ENCODE data around the gene SMAD7.

SMAD7 gene

DNA sequence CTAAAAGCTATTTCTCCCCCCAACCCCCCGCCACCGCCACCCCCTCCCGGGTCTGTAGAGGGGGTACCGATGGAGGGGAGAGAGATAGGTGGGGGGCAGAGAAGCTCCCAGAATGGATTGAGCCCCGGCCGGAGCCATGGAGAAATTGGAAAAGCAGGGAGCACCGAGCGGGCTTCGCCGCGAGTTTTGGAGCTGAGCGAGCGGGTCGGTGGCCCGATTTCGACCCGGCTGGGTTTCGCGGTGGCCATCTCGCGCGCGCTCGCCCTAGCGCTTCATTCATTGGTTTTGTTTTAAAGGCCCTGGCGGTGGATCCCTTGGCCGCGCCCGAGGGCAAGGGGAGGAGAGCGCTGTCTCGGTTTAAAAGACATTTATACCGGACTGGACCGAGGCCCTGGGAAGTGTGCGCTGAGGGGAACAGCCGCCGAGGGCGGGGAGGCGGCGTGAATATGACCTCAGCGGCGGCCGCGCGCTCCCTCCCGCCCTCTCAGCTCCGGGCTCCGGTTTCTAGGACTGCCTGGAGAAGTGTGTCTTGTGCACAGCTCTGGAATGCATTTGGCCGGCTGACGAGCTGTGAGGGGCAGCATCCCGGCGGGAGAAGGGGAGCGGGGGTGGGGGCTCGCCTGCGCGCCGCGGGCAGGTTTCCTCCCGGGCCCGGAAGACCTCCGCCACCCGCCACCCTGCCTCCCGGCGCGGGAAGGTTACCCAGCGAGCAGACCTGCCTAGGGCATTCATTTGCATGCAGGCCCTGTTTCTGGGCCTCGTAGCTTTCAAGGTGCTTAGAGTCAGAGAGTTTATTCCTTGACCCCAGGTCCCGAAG, 1.7 kb upstream of the SMAD7 start:
- H3K9ac ChIP-seq (ENCODE audit: low read length in 5 of 5), result peak overlapping the region; percentile 63 to 94 (median 76)
- peaks cover 12 to 72% (median 60%) of the 10 kb centered on the region in 5 donors for H3K4me1 ChIP-seq (ENCODE audit: control insufficient read depth in 5 of 5, insufficient read depth in 5 of 5, low read length in 5 of 5)
- H3K9me3 ChIP-seq (ENCODE audit: control insufficient read depth in 5 of 5, low read length in 5 of 5), result no peaks in the 10 kb centered on the region
- H3K27ac ChIP-seq (ENCODE audit: low read depth, low read length), result peak overlapping the region; percentile 99
- no peaks in the 10 kb centered on the region for H3K27me3 ChIP-seq (ENCODE audit: control insufficient read depth in 5 of 5, insufficient read depth in 4 of 5, low read length in 5 of 5)
- H3K36me3 ChIP-seq (ENCODE audit: control insufficient read depth in 5 of 5, insufficient read depth in 5 of 5, low read length in 5 of 5), result no peaks in the 10 kb centered on the region
- H3K4me3 ChIP-seq (ENCODE audit: low read depth in 1 of 5, low read length in 5 of 5), result peak overlapping the region; percentile 62 to 71 (median 67)

DNA sequence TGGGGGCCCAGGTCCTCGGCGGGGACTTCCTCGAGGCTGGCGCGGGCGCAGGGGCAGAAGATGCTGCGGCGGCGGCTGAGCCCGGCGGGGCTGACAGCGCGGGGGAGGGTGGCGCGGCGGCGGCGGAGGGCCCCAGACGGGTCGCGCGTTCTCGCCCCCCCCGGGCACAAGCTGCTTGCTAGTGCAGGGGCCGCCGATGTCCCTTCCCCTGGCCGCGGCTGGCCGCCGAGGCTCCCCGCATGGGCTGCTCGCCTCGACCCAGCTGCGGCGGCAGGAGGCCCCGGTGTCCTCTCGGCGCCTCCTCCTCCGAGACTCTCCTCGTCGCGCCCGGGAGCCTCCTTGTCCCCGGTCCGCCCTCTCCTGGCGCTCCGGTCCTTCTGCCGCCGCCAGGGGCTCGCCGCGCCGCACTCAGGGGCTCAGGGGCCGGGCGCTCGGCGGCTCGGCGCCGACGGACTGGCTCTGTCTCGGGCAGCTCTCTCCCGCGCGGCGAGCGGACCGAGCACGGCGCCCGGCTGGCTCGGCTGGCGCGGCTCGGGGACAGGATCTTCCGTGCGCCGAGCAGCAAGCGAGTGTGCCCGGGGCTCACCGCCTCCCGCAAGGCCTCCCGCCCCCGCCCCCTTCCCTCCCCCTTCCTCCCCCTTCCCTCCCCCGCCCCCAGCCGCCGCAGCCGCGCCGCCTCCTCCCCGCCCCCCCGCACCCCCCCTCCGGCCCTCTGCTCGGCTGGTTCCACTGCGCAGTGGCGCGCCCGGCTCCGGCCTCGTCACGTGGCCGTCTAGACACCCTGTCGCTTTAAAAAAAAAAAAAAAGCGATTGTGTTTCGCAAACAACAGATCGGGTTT, 902 bp upstream of the SMAD7 start:
- peak overlapping the region; percentile 86 to 94 (median 92) for H3K4me3 ChIP-seq (ENCODE audit: low read depth in 1 of 5, low read length in 5 of 5)
- no peaks in the 10 kb centered on the region for H3K36me3 ChIP-seq (ENCODE audit: control insufficient read depth in 5 of 5, insufficient read depth in 5 of 5, low read length in 5 of 5)
- peaks cover 12 to 72% (median 63%) of the 10 kb centered on the region in 5 donors for H3K4me1 ChIP-seq (ENCODE audit: control insufficient read depth in 5 of 5, insufficient read depth in 5 of 5, low read length in 5 of 5)
- H3K27me3 ChIP-seq (ENCODE audit: control insufficient read depth in 5 of 5, insufficient read depth in 4 of 5, low read length in 5 of 5), result no peaks in the 10 kb centered on the region
- H3K9ac ChIP-seq (ENCODE audit: low read length in 5 of 5), result peak overlapping the region in 4 of 5 donors; percentile 69 to 94 (median 82)
- H3K9me3 ChIP-seq (ENCODE audit: control insufficient read depth in 5 of 5, low read length in 5 of 5), result no peaks in the 10 kb centered on the region
- peak overlapping the region; percentile 99 for H3K27ac ChIP-seq (ENCODE audit: low read depth, low read length)

DNA sequence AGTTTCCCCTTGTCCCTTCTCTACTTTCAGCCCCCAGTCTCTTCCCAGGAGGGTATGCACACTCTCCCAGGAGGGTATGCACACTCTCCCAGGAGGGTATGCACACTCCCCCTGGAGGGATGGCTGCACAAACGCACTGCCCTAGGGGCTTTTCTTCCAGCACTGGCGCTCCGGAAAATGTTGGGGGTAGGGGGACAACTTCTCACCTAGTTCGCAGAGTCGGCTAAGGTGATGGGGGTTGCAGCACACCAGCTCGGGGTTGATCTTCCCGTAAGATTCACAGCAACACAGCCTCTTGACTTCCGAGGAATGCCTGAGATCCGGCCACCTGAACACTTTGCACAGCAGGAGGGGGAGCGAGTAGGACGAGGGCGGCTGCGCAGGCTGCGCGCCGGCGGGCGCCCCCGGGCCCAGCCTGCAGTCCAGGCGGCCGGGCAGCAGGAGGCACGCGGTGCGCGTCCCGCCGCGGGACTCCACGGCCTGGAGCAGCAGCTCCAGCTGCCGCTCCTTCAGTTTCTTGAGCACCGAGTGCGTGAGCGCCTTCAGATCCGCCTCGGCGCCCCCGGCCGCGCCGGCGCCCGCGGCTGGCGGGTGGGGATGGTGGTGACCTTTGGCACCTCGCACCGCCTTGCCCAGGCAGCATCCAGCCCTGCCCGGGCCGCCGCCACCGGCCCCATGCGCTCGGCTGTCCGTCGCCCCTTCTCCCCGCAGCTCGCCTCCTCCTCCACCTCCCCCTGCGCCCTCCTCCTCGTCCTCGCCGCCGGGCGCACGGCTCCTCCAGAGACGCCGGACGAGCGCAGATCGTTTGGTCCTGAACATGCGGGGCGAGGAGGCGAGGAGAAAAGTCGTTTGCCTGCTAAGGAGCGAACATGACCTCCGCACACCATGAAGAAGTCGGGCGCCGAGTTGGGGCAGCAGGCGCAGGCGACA, 894 bp downstream of the SMAD7 start:
- peak overlapping the region; percentile 92 to 98 (median 93) for H3K4me3 ChIP-seq (ENCODE audit: low read depth in 1 of 5, low read length in 5 of 5)
- H3K9me3 ChIP-seq (ENCODE audit: control insufficient read depth in 5 of 5, low read length in 5 of 5), result no peaks in the 10 kb centered on the region
- H3K4me1 ChIP-seq (ENCODE audit: control insufficient read depth in 5 of 5, insufficient read depth in 5 of 5, low read length in 5 of 5), result peaks cover 4 to 72% (median 63%) of the 10 kb centered on the region in 5 donors
- peak overlapping the region in 4 of 5 donors; percentile 56 to 84 (median 72) for H3K9ac ChIP-seq (ENCODE audit: low read length in 5 of 5)
- H3K27ac ChIP-seq (ENCODE audit: low read depth, low read length), result peak overlapping the region; percentile 91
- H3K27me3 ChIP-seq (ENCODE audit: control insufficient read depth in 5 of 5, insufficient read depth in 4 of 5, low read length in 5 of 5), result no peaks in the 10 kb centered on the region
- H3K36me3 ChIP-seq (ENCODE audit: control insufficient read depth in 5 of 5, insufficient read depth in 5 of 5, low read length in 5 of 5), result peaks cover 0 to 8% (median 0%) of the 10 kb centered on the region in 5 donors

DNA sequence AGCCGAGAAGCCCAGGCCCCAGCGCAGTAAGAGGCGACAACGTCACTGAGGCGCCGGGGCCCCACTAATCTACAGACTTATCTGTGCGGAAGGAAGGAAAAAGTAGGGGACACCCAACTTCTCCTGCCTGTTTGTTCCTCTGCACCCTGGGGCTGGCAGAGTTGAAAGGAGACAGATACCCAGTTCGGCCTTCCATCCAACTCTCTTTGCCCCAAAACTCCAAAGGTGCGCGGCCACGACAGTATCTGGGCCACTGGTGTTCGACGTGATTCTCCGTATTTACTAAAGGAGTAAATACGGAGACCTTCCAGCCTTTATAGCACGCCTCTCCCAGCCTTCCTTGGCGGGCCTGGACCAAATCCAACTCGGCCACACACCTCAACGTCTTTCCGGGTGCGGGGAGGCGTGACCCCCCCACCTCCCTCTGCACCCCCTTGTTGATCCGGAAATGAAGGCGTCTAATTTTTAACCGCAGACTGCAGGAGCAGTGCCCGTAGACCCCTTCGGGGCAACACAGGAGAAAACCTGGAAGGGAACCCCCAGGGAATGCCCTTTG, 1.6 kb downstream of the SMAD7 start:
- Histone ChIP-seq H3K4me3 (ENCODE audit: low read depth in 1 of 5, low read length in 5 of 5) (peak overlapping the region; percentile 92 to 98 (median 93)), H3K4me1 (ENCODE audit: control insufficient read depth in 5 of 5, insufficient read depth in 5 of 5, low read length in 5 of 5) (peaks cover 8 to 72% (median 63%) of the 10 kb centered on the region in 5 donors), H3K36me3 (ENCODE audit: control insufficient read depth in 5 of 5, insufficient read depth in 5 of 5, low read length in 5 of 5) (peaks cover 0 to 12% (median 0%) of the 10 kb centered on the region in 5 donors), H3K27ac (ENCODE audit: low read depth, low read length) (peak overlapping the region; percentile 91), H3K9me3 (ENCODE audit: control insufficient read depth in 5 of 5, low read length in 5 of 5) (no peaks in the 10 kb centered on the region), H3K27me3 (ENCODE audit: control insufficient read depth in 5 of 5, insufficient read depth in 4 of 5, low read length in 5 of 5) (no peaks in the 10 kb centered on the region), H3K9ac (ENCODE audit: low read length in 5 of 5) (peak overlapping the region; percentile 48 to 84 (median 69))

DNA sequence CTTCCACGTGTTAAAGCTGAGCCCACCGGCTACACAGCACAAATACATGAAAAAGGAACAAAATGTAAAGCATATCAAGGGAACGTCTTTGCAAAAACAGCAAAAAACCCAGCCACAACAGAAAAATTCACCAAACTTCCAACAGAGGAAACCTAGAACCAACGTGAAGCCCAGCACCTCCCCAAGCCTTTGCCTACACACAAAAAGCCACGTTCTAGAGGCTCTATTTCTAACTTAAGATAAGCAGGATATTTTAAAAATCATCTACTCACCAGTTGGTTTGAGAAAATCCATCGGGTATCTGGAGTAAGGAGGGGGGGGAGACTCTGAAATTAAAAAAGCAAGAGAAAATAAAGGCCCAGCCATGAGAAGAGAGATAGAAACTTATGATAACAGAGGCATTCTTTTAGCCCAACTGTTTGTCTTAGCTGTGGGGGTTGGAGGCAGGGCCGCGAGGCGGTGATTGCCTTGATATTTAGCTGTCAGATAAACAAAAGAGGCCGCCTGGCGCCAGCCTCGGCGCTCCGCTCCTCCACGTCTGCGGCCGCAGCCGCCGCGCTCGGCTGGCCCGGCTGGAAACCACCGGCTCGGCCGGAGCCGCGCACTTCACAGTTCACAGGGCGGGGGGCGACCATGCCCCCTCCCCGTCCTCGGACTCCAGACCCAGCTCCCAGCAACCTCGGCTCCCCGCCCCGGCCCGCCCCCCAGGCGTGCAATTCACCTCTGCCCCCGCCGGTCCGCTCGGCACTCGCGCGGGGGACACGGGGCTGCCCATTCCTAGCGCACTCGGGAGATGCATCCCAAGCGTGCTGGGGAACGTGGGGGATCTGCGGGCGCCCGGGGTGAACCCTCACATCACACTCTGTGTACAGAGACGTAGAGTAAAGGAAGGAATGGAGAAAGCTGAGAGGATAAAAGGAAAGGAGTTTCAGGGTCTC, 2.4 kb downstream of the SMAD7 start:
- Histone ChIP-seq H3K4me1 (ENCODE audit: control insufficient read depth in 5 of 5, insufficient read depth in 5 of 5, low read length in 5 of 5) (peaks cover 12 to 77% (median 67%) of the 10 kb centered on the region in 5 donors), H3K27me3 (ENCODE audit: control insufficient read depth in 5 of 5, insufficient read depth in 4 of 5, low read length in 5 of 5) (no peaks in the 10 kb centered on the region), H3K27ac (ENCODE audit: low read depth, low read length) (peak overlapping the region; percentile 91), H3K9me3 (ENCODE audit: control insufficient read depth in 5 of 5, low read length in 5 of 5) (no peaks in the 10 kb centered on the region), H3K9ac (ENCODE audit: low read length in 5 of 5) (peak overlapping the region; percentile 67 to 89 (median 78)), H3K36me3 (ENCODE audit: control insufficient read depth in 5 of 5, insufficient read depth in 5 of 5, low read length in 5 of 5) (peaks cover 0 to 14% (median 2%) of the 10 kb centered on the region in 5 donors), H3K4me3 (ENCODE audit: low read depth in 1 of 5, low read length in 5 of 5) (peak overlapping the region; percentile 92 to 98 (median 93))

DNA sequence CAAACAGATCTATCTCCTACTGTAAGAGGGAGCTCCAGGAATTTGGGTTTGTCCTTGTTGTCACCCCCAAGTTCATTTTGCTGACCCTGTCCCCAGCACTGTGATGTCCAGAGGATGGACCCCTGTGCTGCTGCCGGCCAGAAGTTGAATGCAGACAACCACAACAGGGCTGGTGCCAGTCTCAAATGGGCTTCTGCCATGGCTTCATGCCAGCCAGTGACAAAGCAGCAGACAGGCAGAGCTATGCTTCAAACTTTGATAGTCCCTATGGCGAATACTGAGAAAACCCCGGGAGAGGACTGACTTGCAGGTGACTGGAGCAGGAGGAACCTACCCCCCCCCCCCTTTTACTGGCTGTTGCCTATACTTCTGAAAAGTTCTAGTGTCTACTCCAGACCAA, 3.2 kb downstream of the SMAD7 start:
- peak overlapping the region; percentile 91 for H3K27ac ChIP-seq (ENCODE audit: low read depth, low read length)
- peak overlapping the region in 4 of 5 donors; percentile 67 to 84 (median 76) for H3K9ac ChIP-seq (ENCODE audit: low read length in 5 of 5)
- no peaks in the 10 kb centered on the region for H3K27me3 ChIP-seq (ENCODE audit: control insufficient read depth in 5 of 5, insufficient read depth in 4 of 5, low read length in 5 of 5)
- peak overlapping the region; percentile 82 to 94 (median 92) for H3K4me3 ChIP-seq (ENCODE audit: low read depth in 1 of 5, low read length in 5 of 5)
- no peaks in the 10 kb centered on the region for H3K9me3 ChIP-seq (ENCODE audit: control insufficient read depth in 5 of 5, low read length in 5 of 5)
- peaks cover 14 to 76% (median 68%) of the 10 kb centered on the region in 5 donors for H3K4me1 ChIP-seq (ENCODE audit: control insufficient read depth in 5 of 5, insufficient read depth in 5 of 5, low read length in 5 of 5)
- H3K36me3 ChIP-seq (ENCODE audit: control insufficient read depth in 5 of 5, insufficient read depth in 5 of 5, low read length in 5 of 5), result peaks cover 0 to 16% (median 4%) of the 10 kb centered on the region in 5 donors

DNA sequence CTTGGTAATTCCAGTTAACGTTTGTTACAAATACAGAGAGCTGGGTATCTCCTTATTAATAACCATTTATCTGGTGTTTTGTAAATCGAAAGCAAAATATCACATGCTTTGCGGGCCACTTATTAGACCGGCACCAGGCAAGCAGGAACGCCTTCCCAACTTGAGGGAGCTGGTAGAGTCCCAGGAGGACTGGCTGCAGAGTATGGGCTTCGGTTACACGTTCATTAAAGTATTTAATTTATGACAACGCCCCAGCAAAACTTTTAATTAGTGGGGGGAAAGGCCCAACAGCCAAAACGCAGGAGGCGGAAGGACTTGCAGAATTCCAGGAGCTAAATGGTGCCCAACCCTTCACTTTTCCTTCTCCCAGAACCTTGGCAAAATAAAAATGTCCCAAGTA, 3.7 kb downstream of the SMAD7 start:
- Histone ChIP-seq H3K27ac (ENCODE audit: low read depth, low read length) (peak overlapping the region; percentile 91), H3K9ac (ENCODE audit: low read length in 5 of 5) (peak overlapping the region in 4 of 5 donors; percentile 67 to 84 (median 76)), H3K4me3 (ENCODE audit: low read depth in 1 of 5, low read length in 5 of 5) (peak overlapping the region; percentile 82 to 94 (median 92)), H3K9me3 (ENCODE audit: control insufficient read depth in 5 of 5, low read length in 5 of 5) (no peaks in the 10 kb centered on the region), H3K4me1 (ENCODE audit: control insufficient read depth in 5 of 5, insufficient read depth in 5 of 5, low read length in 5 of 5) (peaks cover 14 to 79% (median 72%) of the 10 kb centered on the region in 5 donors), H3K27me3 (ENCODE audit: control insufficient read depth in 5 of 5, insufficient read depth in 4 of 5, low read length in 5 of 5) (no peaks in the 10 kb centered on the region), H3K36me3 (ENCODE audit: control insufficient read depth in 5 of 5, insufficient read depth in 5 of 5, low read length in 5 of 5) (peaks cover 0 to 18% (median 7%) of the 10 kb centered on the region in 5 donors)

DNA sequence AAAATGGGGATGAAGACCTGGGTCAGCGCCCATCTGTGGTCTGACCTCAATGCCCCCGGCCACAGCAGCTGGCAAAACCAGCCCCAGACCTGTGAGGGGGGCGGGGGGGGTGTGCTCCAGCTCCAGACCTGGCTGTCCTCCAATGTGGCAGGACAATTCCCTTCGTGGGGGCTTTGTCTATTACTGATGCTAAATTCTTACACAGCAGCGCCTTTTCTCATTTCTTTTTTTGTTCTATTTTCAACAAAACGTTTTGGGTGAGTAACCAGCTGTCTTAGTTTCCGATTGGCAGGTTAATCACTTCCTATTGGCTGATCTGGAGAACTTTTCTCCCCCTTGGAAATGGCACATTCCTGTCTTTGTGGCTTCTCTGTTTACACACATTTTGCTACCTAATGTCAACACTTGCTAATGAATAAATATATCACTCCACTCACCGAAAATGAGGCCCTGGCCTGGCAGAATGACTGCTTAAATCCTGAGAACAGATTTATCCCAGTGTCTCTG, 4.4 kb downstream of the SMAD7 start:
- Histone ChIP-seq H3K27me3 (ENCODE audit: control insufficient read depth in 5 of 5, insufficient read depth in 4 of 5, low read length in 5 of 5) (no peaks in the 10 kb centered on the region), H3K4me1 (ENCODE audit: control insufficient read depth in 5 of 5, insufficient read depth in 5 of 5, low read length in 5 of 5) (peaks cover 14 to 86% (median 79%) of the 10 kb centered on the region in 5 donors), H3K9me3 (ENCODE audit: control insufficient read depth in 5 of 5, low read length in 5 of 5) (no peaks in the 10 kb centered on the region), H3K27ac (ENCODE audit: low read depth, low read length) (peak overlapping the region; percentile 91), H3K36me3 (ENCODE audit: control insufficient read depth in 5 of 5, insufficient read depth in 5 of 5, low read length in 5 of 5) (peaks cover 0 to 25% (median 14%) of the 10 kb centered on the region in 5 donors), H3K4me3 (ENCODE audit: low read depth in 1 of 5, low read length in 5 of 5) (peak overlapping the region; percentile 82 to 94 (median 92)), H3K9ac (ENCODE audit: low read length in 5 of 5) (peak overlapping the region in 4 of 5 donors; percentile 5 to 84 (median 76))

All from subcutaneous abdominal adipose tissue (tissue), 5 donors.